ENCODE data around the gene ABITRAM. TPM values are rescaled to one million over a fixed set of nuclear protein-coding genes. Genes with fewer than 3 reads are reported as not detected.
"Not testable (repeated sequence)": the region's sequence is repeated elsewhere in the genome, so short reads cannot be mapped to it uniquely, and the experiment has no call there.

Gene ABITRAM
- total RNA-seq: 10 to 100 TPM in 7 of 8 experiments, 1 to 10 TPM in 1; 9.8 to 23.4 (median 15.4) TPM

GRCh38 chr9:108934323-108934893 is at the start of gene ABITRAM:
TSS of gene ABITRAM (plus strand) at chr9:108934400. CDS start at chr9:108934487, 87 bp downstream.
- 0% methylated on average over 1 to 5 of the region's 47 CpGs; no CpG with 5 or more reads in 5 of the 10 experiments for WGBS, 10 experiments
- in situ Hi-C loops (cut with MboI; ENCODE audit: low pct_unique_long_range_greater_than_20kb in 2 of 9, low sequenced_read_pairs in 9 of 9, unreplicated experiment in 9 of 9): no loop called here
- peaks cover 10 to 25% of the 10 kb centered on the region in 2 donors for H3K4me1 ChIP-seq (replicated peaks in 1 of 2)
- H3K27ac ChIP-seq: peak within 1 kb of the TSS; percentile 83 to 87
- ATAC-seq (replicated peaks in 6 of 8): peak; percentile 68 to 89 (median 85)
- H3K4me3 ChIP-seq: peak within 1 kb of the TSS; percentile 68 to 88 (median 74)

- ATAC-seq (replicated peaks in 6 of 8): no peak
- in situ Hi-C loops (cut with MboI; ENCODE audit: low pct_unique_long_range_greater_than_20kb in 2 of 9, low sequenced_read_pairs in 9 of 9, unreplicated experiment in 9 of 9): no loop called here
- Histone ChIP-seq H3K27ac (no peak overlapping the region), H3K4me1 (replicated peaks in 1 of 2) (peaks cover 0 to 5% of the 10 kb centered on the region in 2 donors), H3K4me3 (no peak overlapping the region)
- WGBS, 10 experiments: 67 to 100% (median 96%) methylated on average over 2 to 3 of the region's 3 CpGs; no CpG with 5 or more reads in 1 of the 10 experiments
Measured at GRCh38 chr9:108884701-108885100, 49.5 kb upstream of the ABITRAM start.

- ATAC-seq (replicated peaks in 6 of 8): peak; percentile 32 to 98 (median 85)
- H3K4me1 ChIP-seq (replicated peaks in 1 of 2): peaks cover 0 to 5% of the 10 kb centered on the region in 2 donors
- in situ Hi-C loops (cut with MboI; ENCODE audit: low pct_unique_long_range_greater_than_20kb in 2 of 9, low sequenced_read_pairs in 9 of 9, unreplicated experiment in 9 of 9): no loop called here
- H3K4me3 ChIP-seq: no peak overlapping the region
- no peak overlapping the region for H3K27ac ChIP-seq
- WGBS, 10 experiments: 20 to 100% (median 100%) methylated on average over 1 of the region's 1 CpG; no CpG with 5 or more reads in 6 of the 10 experiments
Measured at GRCh38 chr9:108885643-108886348, 48.4 kb upstream of the ABITRAM start.

- H3K4me3 ChIP-seq; H3K27ac ChIP-seq; ATAC-seq (replicated peaks in 6 of 8); H3K4me1 ChIP-seq (replicated peaks in 1 of 2); in situ Hi-C loops (cut with MboI; ENCODE audit: low pct_unique_long_range_greater_than_20kb in 2 of 9, low sequenced_read_pairs in 9 of 9, unreplicated experiment in 9 of 9): not testable (repeated sequence)
- WGBS, 10 experiments: 76 to 100% (median 97%) methylated on average over 1 to 3 of the region's 3 CpGs; no CpG with 5 or more reads in 2 of the 10 experiments
Measured at GRCh38 chr9:108886594-108887271, 47.5 kb upstream of the ABITRAM start.

- peak in 1 of 8 experiments; percentile 29 for ATAC-seq (replicated peaks in 6 of 8)
- H3K4me3 ChIP-seq: no peak overlapping the region
- H3K27ac ChIP-seq: no peak overlapping the region
- in situ Hi-C loops (cut with MboI; ENCODE audit: low pct_unique_long_range_greater_than_20kb in 2 of 9, low sequenced_read_pairs in 9 of 9, unreplicated experiment in 9 of 9): no loop called here
- 68 to 100% (median 87%) methylated on average over 2 to 4 of the region's 4 CpGs; no CpG with 5 or more reads in 3 of the 10 experiments for WGBS, 10 experiments
- peaks cover 0 to 5% of the 10 kb centered on the region in 2 donors for H3K4me1 ChIP-seq (replicated peaks in 1 of 2)
Measured at GRCh38 chr9:108889649-108890067, 44.5 kb upstream of the ABITRAM start.

- 82 to 100% (median 98%) methylated on average over 2 to 4 of the region's 4 CpGs; no CpG with 5 or more reads in 3 of the 10 experiments for WGBS, 10 experiments
- ATAC-seq (replicated peaks in 6 of 8): no peak
- no peak overlapping the region for H3K27ac ChIP-seq
- H3K4me3 ChIP-seq: no peak overlapping the region
- in situ Hi-C loops (cut with MboI; ENCODE audit: low pct_unique_long_range_greater_than_20kb in 2 of 9, low sequenced_read_pairs in 9 of 9, unreplicated experiment in 9 of 9): no loop called here
- no peaks in the 10 kb centered on the region for H3K4me1 ChIP-seq (replicated peaks in 1 of 2)
Measured at GRCh38 chr9:108894225-108894997, 39.8 kb upstream of the ABITRAM start.

- no peaks in the 10 kb centered on the region for H3K4me1 ChIP-seq (replicated peaks in 1 of 2)
- in situ Hi-C loops (cut with MboI; ENCODE audit: low pct_unique_long_range_greater_than_20kb in 2 of 9, low sequenced_read_pairs in 9 of 9, unreplicated experiment in 9 of 9): no loop called here
- ATAC-seq (replicated peaks in 6 of 8): no peak
- WGBS, 10 experiments: 50 to 100% (median 94%) methylated on average over 1 to 2 of the region's 2 CpGs; no CpG with 5 or more reads in 1 of the 10 experiments
- H3K27ac ChIP-seq: no peak overlapping the region
- H3K4me3 ChIP-seq: no peak overlapping the region
Measured at GRCh38 chr9:108897324-108898096, 36.7 kb upstream of the ABITRAM start.

- H3K27ac ChIP-seq; H3K4me1 ChIP-seq (replicated peaks in 1 of 2); in situ Hi-C loops (cut with MboI; ENCODE audit: low pct_unique_long_range_greater_than_20kb in 2 of 9, low sequenced_read_pairs in 9 of 9, unreplicated experiment in 9 of 9); H3K4me3 ChIP-seq; ATAC-seq (replicated peaks in 6 of 8): not testable (repeated sequence)
- WGBS, 10 experiments: 88 to 100% (median 94%) methylated on average over 1 to 8 of the region's 8 CpGs
Measured at GRCh38 chr9:108899023-108899695, 35.0 kb upstream of the ABITRAM start.

GRCh38 chr9:108900176-108900575 is 34.0 kb upstream of the ABITRAM start:
- 60 to 100% (median 83%) methylated on average over 1 to 4 of the region's 5 CpGs; no CpG with 5 or more reads in 2 of the 10 experiments for WGBS, 10 experiments
- no peaks in the 10 kb centered on the region for H3K4me1 ChIP-seq (replicated peaks in 1 of 2)
- no peak overlapping the region for H3K4me3 ChIP-seq
- in situ Hi-C loops (cut with MboI; ENCODE audit: low pct_unique_long_range_greater_than_20kb in 2 of 9, low sequenced_read_pairs in 9 of 9, unreplicated experiment in 9 of 9): no loop called here
- no peak for ATAC-seq (replicated peaks in 6 of 8)
- H3K27ac ChIP-seq: no peak overlapping the region

GRCh38 chr9:108903420-108904103 is 30.6 kb upstream of the ABITRAM start:
- ATAC-seq (replicated peaks in 6 of 8): no peak
- WGBS, 10 experiments: 63 to 100% (median 100%) methylated on average over 1 to 2 of the region's 2 CpGs; no CpG with 5 or more reads in 1 of the 10 experiments
- Histone ChIP-seq H3K4me3 (no peak overlapping the region), H3K4me1 (replicated peaks in 1 of 2) (no peaks in the 10 kb centered on the region), H3K27ac (no peak overlapping the region)
- in situ Hi-C loops (cut with MboI; ENCODE audit: low pct_unique_long_range_greater_than_20kb in 2 of 9, low sequenced_read_pairs in 9 of 9, unreplicated experiment in 9 of 9): no loop called here

GRCh38 chr9:108904161-108904560 is 30.0 kb upstream of the ABITRAM start:
- no peak for ATAC-seq (replicated peaks in 6 of 8)
- Histone ChIP-seq H3K4me1 (replicated peaks in 1 of 2) (no peaks in the 10 kb centered on the region), H3K27ac (no peak overlapping the region), H3K4me3 (no peak overlapping the region)
- in situ Hi-C loops (cut with MboI; ENCODE audit: low pct_unique_long_range_greater_than_20kb in 2 of 9, low sequenced_read_pairs in 9 of 9, unreplicated experiment in 9 of 9): no loop called here
- WGBS, 10 experiments: 88 to 100% (median 100%) methylated on average over 1 to 3 of the region's 3 CpGs; no CpG with 5 or more reads in 1 of the 10 experiments
